WTC11 (cell line): ENCODE measurements around the gene ZNF512B.

Source experiments
- CBFB ChIP-seq: sonication (generic); formaldehyde crosslinking; IDR thresholded peaks from 2 replicates; pipeline ENCODE4 v1.8.1; 2022; ENCODE audit warnings: mild to moderate bottlenecking, low read depth, missing genetic modification reagents
- CREB1 ChIP-seq: sonication (generic); formaldehyde crosslinking; IDR thresholded peaks from 2 replicates; pipeline ENCODE4 v1.8.0; 2023; ENCODE audit warnings: mild to moderate bottlenecking, missing genetic modification reagents
- ETV6 ChIP-seq: sonication (generic); formaldehyde crosslinking; IDR thresholded peaks from 2 replicates; pipeline ENCODE4 v1.8.1; 2022; ENCODE audit warnings: mild to moderate bottlenecking, missing genetic modification reagents
- SMAD4 ChIP-seq: sonication (generic); formaldehyde crosslinking; IDR thresholded peaks from 2 replicates; pipeline ENCODE4 v1.8.0; 2022; ENCODE audit warnings: mild to moderate bottlenecking, missing genetic modification reagents
- SP1 ChIP-seq: sonication (generic); formaldehyde crosslinking; conservative IDR thresholded peaks from 2 replicates; pipeline ENCODE4 v1.8.1; 2022; ENCODE audit warnings: missing genetic modification reagents
- TF ChIP-seq, protein P1 (sequence below): sonication (generic); formaldehyde crosslinking; IDR thresholded peaks from 2 replicates; pipeline ENCODE4 v1.8.0; 2022; ENCODE audit warnings: mild to moderate bottlenecking, missing genetic modification reagents
- TF ChIP-seq, protein P2 (sequence below): sonication (generic); formaldehyde crosslinking; IDR thresholded peaks from 2 replicates; pipeline ENCODE4 v1.8.0; 2022; ENCODE audit warnings: mild to moderate bottlenecking, missing genetic modification reagents
- TF ChIP-seq, protein P3 (sequence below): fragments of 200-600 bp; IDR thresholded peaks from 2 replicates; pipeline ENCODE4 v1.8.0; 2022; ENCODE audit warnings: antibody characterized with exemption
- TF ChIP-seq, protein P4 (sequence below): sonication (generic); formaldehyde crosslinking; IDR thresholded peaks from 2 replicates; pipeline ENCODE4 v1.8.1; 2023; ENCODE audit warnings: mild to moderate bottlenecking, missing genetic modification reagents, moderate library complexity
- TF ChIP-seq, protein P5 (sequence below): sonication (generic); formaldehyde crosslinking; IDR thresholded peaks from 2 replicates; pipeline ENCODE4 v1.8.1; 2022; ENCODE audit warnings: low read depth, mild to moderate bottlenecking, moderate library complexity, missing genetic modification reagents, borderline replicate concordance

DNA sequence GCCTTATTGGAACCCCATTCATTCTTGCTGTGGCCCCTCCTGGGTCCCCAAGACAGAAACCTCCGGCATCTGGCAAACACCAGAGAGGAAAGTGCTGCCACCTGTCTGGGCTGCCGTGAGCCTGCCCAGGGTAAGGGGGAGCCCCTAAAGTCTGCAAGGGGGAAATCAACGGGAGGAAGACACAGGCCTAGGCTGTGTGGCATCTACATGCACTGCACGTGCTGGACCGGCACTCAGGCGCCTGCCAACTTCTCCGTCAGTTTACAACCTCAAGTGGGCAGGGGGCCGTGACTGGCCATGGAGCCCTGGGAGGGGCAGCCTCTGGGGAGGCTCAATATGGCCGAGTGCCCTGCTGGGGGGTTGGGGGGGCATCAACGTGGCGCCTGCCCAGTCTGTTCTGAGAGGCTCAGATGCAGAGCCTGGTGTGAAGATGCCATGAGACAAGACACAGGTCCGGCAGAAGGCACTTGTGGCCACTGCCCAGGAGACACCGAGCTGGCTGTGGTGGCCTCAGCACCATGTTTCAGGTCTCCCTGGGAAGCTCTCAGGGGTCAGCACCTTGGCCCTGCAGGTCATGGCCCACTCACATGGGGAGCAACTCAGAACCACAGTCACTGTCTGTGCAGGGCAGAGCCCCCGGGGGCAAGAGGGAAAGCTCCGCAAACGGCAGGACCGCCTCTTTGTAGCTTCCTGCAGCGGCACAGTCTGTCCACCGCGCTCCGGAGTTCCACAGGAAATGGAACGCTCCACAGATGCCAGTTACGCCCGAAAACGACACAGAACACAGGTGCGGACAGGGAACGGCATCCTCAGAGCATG is 21.9 kb downstream of the ZNF512B start:
- TF ChIP-seq, protein P1, sequence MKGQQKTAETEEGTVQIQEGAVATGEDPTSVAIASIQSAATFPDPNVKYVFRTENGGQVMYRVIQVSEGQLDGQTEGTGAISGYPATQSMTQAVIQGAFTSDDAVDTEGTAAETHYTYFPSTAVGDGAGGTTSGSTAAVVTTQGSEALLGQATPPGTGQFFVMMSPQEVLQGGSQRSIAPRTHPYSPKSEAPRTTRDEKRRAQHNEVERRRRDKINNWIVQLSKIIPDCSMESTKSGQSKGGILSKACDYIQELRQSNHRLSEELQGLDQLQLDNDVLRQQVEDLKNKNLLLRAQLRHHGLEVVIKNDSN (CRISPR knock-in tag), result no peak
- TF ChIP-seq, protein P2, sequence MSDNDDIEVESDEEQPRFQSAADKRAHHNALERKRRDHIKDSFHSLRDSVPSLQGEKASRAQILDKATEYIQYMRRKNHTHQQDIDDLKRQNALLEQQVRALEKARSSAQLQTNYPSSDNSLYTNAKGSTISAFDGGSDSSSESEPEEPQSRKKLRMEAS (CRISPR knock-in tag), result no peak
- TF ChIP-seq, protein P3, sequence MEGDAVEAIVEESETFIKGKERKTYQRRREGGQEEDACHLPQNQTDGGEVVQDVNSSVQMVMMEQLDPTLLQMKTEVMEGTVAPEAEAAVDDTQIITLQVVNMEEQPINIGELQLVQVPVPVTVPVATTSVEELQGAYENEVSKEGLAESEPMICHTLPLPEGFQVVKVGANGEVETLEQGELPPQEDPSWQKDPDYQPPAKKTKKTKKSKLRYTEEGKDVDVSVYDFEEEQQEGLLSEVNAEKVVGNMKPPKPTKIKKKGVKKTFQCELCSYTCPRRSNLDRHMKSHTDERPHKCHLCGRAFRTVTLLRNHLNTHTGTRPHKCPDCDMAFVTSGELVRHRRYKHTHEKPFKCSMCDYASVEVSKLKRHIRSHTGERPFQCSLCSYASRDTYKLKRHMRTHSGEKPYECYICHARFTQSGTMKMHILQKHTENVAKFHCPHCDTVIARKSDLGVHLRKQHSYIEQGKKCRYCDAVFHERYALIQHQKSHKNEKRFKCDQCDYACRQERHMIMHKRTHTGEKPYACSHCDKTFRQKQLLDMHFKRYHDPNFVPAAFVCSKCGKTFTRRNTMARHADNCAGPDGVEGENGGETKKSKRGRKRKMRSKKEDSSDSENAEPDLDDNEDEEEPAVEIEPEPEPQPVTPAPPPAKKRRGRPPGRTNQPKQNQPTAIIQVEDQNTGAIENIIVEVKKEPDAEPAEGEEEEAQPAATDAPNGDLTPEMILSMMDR, result no peak
- TF ChIP-seq, protein P4, sequence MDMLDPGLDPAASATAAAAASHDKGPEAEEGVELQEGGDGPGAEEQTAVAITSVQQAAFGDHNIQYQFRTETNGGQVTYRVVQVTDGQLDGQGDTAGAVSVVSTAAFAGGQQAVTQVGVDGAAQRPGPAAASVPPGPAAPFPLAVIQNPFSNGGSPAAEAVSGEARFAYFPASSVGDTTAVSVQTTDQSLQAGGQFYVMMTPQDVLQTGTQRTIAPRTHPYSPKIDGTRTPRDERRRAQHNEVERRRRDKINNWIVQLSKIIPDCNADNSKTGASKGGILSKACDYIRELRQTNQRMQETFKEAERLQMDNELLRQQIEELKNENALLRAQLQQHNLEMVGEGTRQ (CRISPR knock-in tag), result no peak
- TF ChIP-seq SP1 (CRISPR knock-in tag), result no peak
- no peak for TF ChIP-seq SMAD4 (CRISPR knock-in tag)
- TF ChIP-seq CREB1 (CRISPR knock-in tag), result no peak
- no peak for TF ChIP-seq CBFB (CRISPR knock-in tag)
- no peak for TF ChIP-seq ETV6 (CRISPR knock-in tag)
- TF ChIP-seq, protein P5, sequence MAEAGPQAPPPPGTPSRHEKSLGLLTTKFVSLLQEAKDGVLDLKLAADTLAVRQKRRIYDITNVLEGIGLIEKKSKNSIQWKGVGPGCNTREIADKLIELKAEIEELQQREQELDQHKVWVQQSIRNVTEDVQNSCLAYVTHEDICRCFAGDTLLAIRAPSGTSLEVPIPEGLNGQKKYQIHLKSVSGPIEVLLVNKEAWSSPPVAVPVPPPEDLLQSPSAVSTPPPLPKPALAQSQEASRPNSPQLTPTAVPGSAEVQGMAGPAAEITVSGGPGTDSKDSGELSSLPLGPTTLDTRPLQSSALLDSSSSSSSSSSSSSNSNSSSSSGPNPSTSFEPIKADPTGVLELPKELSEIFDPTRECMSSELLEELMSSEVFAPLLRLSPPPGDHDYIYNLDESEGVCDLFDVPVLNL, result no peak
